ENCODE data around the gene GOLGA6C.
"Not testable (repeated sequence)": the region's sequence is repeated elsewhere in the genome, so short reads cannot be mapped to it uniquely, and the experiment has no call there.

- TF ChIP-seq ZBTB26 (CRISPR knock-in tag; IDR thresholded peaks at IDR 0.05); EGR1 (conservative IDR thresholded peaks at IDR 0.05); KLF1 (tag; IDR thresholded peaks at IDR 0.05); DLX4 (CRISPR knock-in tag; IDR thresholded peaks at IDR 0.05); E2F8 (IDR thresholded peaks at IDR 0.05; ENCODE audit: low read depth, partially characterized antibody): not testable (repeated sequence)
- TF ChIP-seq, protein P1, sequence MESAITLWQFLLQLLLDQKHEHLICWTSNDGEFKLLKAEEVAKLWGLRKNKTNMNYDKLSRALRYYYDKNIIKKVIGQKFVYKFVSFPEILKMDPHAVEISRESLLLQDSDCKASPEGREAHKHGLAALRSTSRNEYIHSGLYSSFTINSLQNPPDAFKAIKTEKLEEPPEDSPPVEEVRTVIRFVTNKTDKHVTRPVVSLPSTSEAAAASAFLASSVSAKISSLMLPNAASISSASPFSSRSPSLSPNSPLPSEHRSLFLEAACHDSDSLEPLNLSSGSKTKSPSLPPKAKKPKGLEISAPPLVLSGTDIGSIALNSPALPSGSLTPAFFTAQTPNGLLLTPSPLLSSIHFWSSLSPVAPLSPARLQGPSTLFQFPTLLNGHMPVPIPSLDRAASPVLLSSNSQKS (CRISPR knock-in tag; IDR thresholded peaks at IDR 0.05) = not testable (repeated sequence)
Observed at GRCh38 chr15:75278497-75278896, 20.4 kb downstream of the GOLGA6C start.
